ENCODE measurements around the gene MTMR12.

The MTMR12 gene

DNA sequence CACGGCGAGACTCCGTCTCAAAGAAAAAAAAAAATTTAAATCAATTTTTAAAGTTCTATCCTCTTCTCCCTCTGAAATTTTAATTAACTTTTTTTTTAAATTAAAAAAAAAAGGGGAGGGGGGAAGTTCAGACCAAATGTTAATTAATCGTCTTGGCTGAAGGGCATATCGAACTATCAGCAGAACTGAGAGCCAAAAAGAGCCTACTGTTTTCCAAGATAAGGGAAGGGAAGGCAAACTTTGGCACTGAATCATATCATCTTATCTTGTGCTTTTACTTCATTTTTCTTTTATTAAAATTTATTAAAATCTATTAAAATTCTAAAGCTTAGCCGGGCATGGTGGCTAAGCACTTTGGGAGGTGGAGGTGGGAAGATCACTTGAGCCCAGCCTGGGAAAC, 45.9 kb upstream of the MTMR12 start:
- no peaks in the 10 kb centered on the region for H3K4me1 ChIP-seq (ENCODE audit: control insufficient read depth in 2 of 2, insufficient read depth in 1 of 2, low read depth in 1 of 2, low read length in 2 of 2)
- H3K18ac ChIP-seq (ENCODE audit: low read length) = no peak overlapping the region
- no peak overlapping the region for H2BK12ac ChIP-seq (ENCODE audit: low read length)
- no CpG with 5 or more reads among the region's 6 CpGs for WGBS, 2 donors (ENCODE audit: extremely low coverage in 2 of 2, insufficient read length in 2 of 2, insufficient replicate concordance in 1 of 2)
- H2BK15ac ChIP-seq (ENCODE audit: low read length) = no peak overlapping the region
- H3K4me2 ChIP-seq (ENCODE audit: insufficient read depth, low read length, poor library complexity, severe bottlenecking) = no peak overlapping the region
- H3K79me1 ChIP-seq (ENCODE audit: low read depth, low read length) = no peaks in the 10 kb centered on the region
- H3K4me3 ChIP-seq (ENCODE audit: low read length in 2 of 2) = no peak overlapping the region
- no peak overlapping the region for H3K23ac ChIP-seq (ENCODE audit: low read depth, low read length, poor library complexity)
- DNase-seq (ENCODE audit: low spot score) = no peak
- no peak overlapping the region for H3K27ac ChIP-seq (replicated peaks; ENCODE audit: low read length)
- no peak overlapping the region for H2AK5ac ChIP-seq (ENCODE audit: low read depth, low read length)
- H2BK5ac ChIP-seq (ENCODE audit: low read length) = no peak overlapping the region
- no peaks in the 10 kb centered on the region for H3K27me3 ChIP-seq (ENCODE audit: control insufficient read depth in 3 of 3, insufficient read depth in 3 of 3, low read depth in 1 of 3, low read length in 3 of 3)
- H3K9ac ChIP-seq (ENCODE audit: low read depth, low read length, poor library complexity) = no peak overlapping the region
- H3K9me3 ChIP-seq (replicated peaks in 1 of 2; ENCODE audit: control insufficient read depth in 2 of 2, insufficient read depth in 1 of 2, low read depth in 1 of 2, low read length in 2 of 2) = peaks cover 2 to 3% of the 10 kb centered on the region in 2 donors
- H4K8ac ChIP-seq (ENCODE audit: low read depth, low read length) = no peak overlapping the region
- H2BK120ac ChIP-seq (ENCODE audit: low read depth, low read length) = no peak overlapping the region
- H3K14ac ChIP-seq (ENCODE audit: low read length) = no peak overlapping the region
- H3K36me3 ChIP-seq (replicated peaks in 1 of 2; ENCODE audit: control insufficient read depth in 2 of 2, insufficient read depth in 2 of 2, low read length in 2 of 2) = peaks cover 16 to 95% of the 10 kb centered on the region in 2 donors
- H3K4ac ChIP-seq (ENCODE audit: low read length) = no peak overlapping the region
- no peak overlapping the region for H4K91ac ChIP-seq (ENCODE audit: low read depth, low read length, poor library complexity)
- H2AFZ ChIP-seq (ENCODE audit: low read length) = no peak overlapping the region

DNA sequence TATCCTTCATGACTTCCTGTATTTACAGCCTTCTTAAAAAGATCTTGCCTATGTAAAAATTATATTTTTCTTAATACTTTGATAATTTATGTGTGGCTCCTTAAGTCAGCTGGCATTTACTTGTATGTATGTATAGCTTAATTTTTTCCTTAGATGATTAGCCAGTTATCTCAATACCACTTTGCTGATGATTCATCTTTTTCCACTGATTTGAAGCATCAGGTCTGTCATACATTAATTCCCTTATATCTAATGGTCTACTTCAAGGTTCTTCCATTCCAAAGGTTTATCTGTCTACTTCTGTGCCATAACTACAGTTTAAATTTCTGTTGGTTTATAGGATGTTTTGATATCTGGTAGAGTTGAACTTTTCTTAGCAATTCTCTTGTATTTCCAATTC, 44.9 kb upstream of the MTMR12 start:
- no peak overlapping the region for H3K23ac ChIP-seq (ENCODE audit: low read depth, low read length, poor library complexity)
- no peak overlapping the region for H2BK120ac ChIP-seq (ENCODE audit: low read depth, low read length)
- no peak overlapping the region for H2BK5ac ChIP-seq (ENCODE audit: low read length)
- no peak overlapping the region for H2BK12ac ChIP-seq (ENCODE audit: low read length)
- no peak overlapping the region for H4K91ac ChIP-seq (ENCODE audit: low read depth, low read length, poor library complexity)
- H2AFZ ChIP-seq (ENCODE audit: low read length) = no peak overlapping the region
- DNase-seq (ENCODE audit: low spot score) = no peak
- H3K4me2 ChIP-seq (ENCODE audit: insufficient read depth, low read length, poor library complexity, severe bottlenecking) = no peak overlapping the region
- H3K4ac ChIP-seq (ENCODE audit: low read length) = no peak overlapping the region
- no peak overlapping the region for H3K4me3 ChIP-seq (ENCODE audit: low read length in 2 of 2)
- H3K36me3 ChIP-seq (replicated peaks in 1 of 2; ENCODE audit: control insufficient read depth in 2 of 2, insufficient read depth in 2 of 2, low read length in 2 of 2) = peaks cover 17 to 93% of the 10 kb centered on the region in 2 donors
- no peaks in the 10 kb centered on the region for H3K4me1 ChIP-seq (ENCODE audit: control insufficient read depth in 2 of 2, insufficient read depth in 1 of 2, low read depth in 1 of 2, low read length in 2 of 2)
- H3K27me3 ChIP-seq (ENCODE audit: control insufficient read depth in 3 of 3, insufficient read depth in 3 of 3, low read depth in 1 of 3, low read length in 3 of 3) = no peaks in the 10 kb centered on the region
- no peak overlapping the region for H3K14ac ChIP-seq (ENCODE audit: low read length)
- no peak overlapping the region for H3K27ac ChIP-seq (replicated peaks; ENCODE audit: low read length)
- H3K18ac ChIP-seq (ENCODE audit: low read length) = no peak overlapping the region
- no peak overlapping the region for H3K9ac ChIP-seq (ENCODE audit: low read depth, low read length, poor library complexity)
- no peaks in the 10 kb centered on the region for H3K79me1 ChIP-seq (ENCODE audit: low read depth, low read length)
- H2BK15ac ChIP-seq (ENCODE audit: low read length) = no peak overlapping the region
- no peak overlapping the region for H2AK5ac ChIP-seq (ENCODE audit: low read depth, low read length)
- H4K8ac ChIP-seq (ENCODE audit: low read depth, low read length) = no peak overlapping the region
- peaks cover 2 to 3% of the 10 kb centered on the region in 2 donors for H3K9me3 ChIP-seq (replicated peaks in 1 of 2; ENCODE audit: control insufficient read depth in 2 of 2, insufficient read depth in 1 of 2, low read depth in 1 of 2, low read length in 2 of 2)

DNA sequence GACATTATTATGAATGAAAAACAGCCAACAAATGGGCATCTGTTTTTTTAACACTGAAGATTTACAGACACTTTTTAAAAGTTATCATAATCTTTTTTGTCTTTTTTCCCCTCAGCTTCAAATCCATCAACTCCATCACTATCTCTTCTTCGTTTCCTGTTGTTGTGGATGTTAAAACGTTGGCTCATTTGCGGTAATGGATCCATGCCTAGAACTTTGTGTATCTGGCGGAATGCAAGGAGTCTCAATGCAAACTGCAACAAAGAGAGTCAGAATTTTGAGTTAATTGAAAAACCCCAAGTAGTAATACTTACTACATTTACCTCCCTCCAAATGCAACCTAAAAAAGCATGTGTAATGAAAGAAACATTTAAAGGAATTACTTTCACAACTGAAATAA, 42.9 kb upstream of the MTMR12 start:
- Histone ChIP-seq H3K23ac (ENCODE audit: low read depth, low read length, poor library complexity) (no peak overlapping the region), H2BK15ac (ENCODE audit: low read length) (no peak overlapping the region), H3K4ac (ENCODE audit: low read length) (no peak overlapping the region), H3K9ac (ENCODE audit: low read depth, low read length, poor library complexity) (no peak overlapping the region), H3K4me2 (ENCODE audit: insufficient read depth, low read length, poor library complexity, severe bottlenecking) (no peak overlapping the region), H3K4me1 (ENCODE audit: control insufficient read depth in 2 of 2, insufficient read depth in 1 of 2, low read depth in 1 of 2, low read length in 2 of 2) (no peaks in the 10 kb centered on the region), H4K91ac (ENCODE audit: low read depth, low read length, poor library complexity) (no peak overlapping the region), H3K36me3 (replicated peaks in 1 of 2; ENCODE audit: control insufficient read depth in 2 of 2, insufficient read depth in 2 of 2, low read length in 2 of 2) (peaks cover 11 to 75% of the 10 kb centered on the region in 2 donors), H4K8ac (ENCODE audit: low read depth, low read length) (no peak overlapping the region), H3K27me3 (ENCODE audit: control insufficient read depth in 3 of 3, insufficient read depth in 3 of 3, low read depth in 1 of 3, low read length in 3 of 3) (no peaks in the 10 kb centered on the region), H2AFZ (ENCODE audit: low read length) (no peak overlapping the region), H2BK12ac (ENCODE audit: low read length) (no peak overlapping the region), H3K79me1 (ENCODE audit: low read depth, low read length) (no peaks in the 10 kb centered on the region), H3K9me3 (replicated peaks in 1 of 2; ENCODE audit: control insufficient read depth in 2 of 2, insufficient read depth in 1 of 2, low read depth in 1 of 2, low read length in 2 of 2) (peaks cover 2 to 3% of the 10 kb centered on the region in 2 donors), H2AK5ac (ENCODE audit: low read depth, low read length) (no peak overlapping the region), H3K4me3 (ENCODE audit: low read length in 2 of 2) (no peak overlapping the region), H2BK5ac (ENCODE audit: low read length) (no peak overlapping the region), H2BK120ac (ENCODE audit: low read depth, low read length) (no peak overlapping the region), H3K14ac (ENCODE audit: low read length) (no peak overlapping the region), H3K27ac (replicated peaks; ENCODE audit: low read length) (no peak overlapping the region), H3K18ac (ENCODE audit: low read length) (no peak overlapping the region)
- no CpG with 5 or more reads among the region's 4 CpGs for WGBS, 2 donors (ENCODE audit: extremely low coverage in 2 of 2, insufficient read length in 2 of 2, insufficient replicate concordance in 1 of 2)
- DNase-seq (ENCODE audit: low spot score) = no peak

DNA sequence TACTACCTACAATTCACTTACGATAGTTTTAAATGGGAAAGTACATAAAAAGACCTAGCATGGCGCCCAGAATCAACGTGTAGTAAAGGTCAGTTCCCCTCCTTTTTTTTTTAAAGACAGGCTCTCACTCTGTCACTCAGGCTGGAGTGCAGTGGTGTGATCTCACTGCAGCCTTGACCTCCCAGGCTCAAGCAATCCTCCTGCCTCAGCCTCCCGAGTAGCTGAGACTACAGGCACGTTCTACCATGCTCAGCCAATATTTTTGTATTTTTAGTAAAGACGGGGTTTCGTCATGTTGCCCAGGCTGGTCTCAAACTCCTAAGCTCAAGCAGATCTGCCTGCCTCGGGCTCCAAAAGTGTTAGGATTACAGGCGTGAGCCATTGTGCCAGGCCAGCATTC, 40.7 kb upstream of the MTMR12 start:
- H2BK12ac ChIP-seq (ENCODE audit: low read length) = no peak overlapping the region
- H3K79me1 ChIP-seq (ENCODE audit: low read depth, low read length) = no peaks in the 10 kb centered on the region
- WGBS, 2 donors (ENCODE audit: extremely low coverage in 2 of 2, insufficient read length in 2 of 2, insufficient replicate concordance in 1 of 2) = no CpG with 5 or more reads among the region's 9 CpGs
- peaks cover 0 to 3% of the 10 kb centered on the region in 2 donors for H3K9me3 ChIP-seq (replicated peaks in 1 of 2; ENCODE audit: control insufficient read depth in 2 of 2, insufficient read depth in 1 of 2, low read depth in 1 of 2, low read length in 2 of 2)
- no peak overlapping the region for H4K91ac ChIP-seq (ENCODE audit: low read depth, low read length, poor library complexity)
- H3K4ac ChIP-seq (ENCODE audit: low read length) = no peak overlapping the region
- H2BK120ac ChIP-seq (ENCODE audit: low read depth, low read length) = no peak overlapping the region
- H2BK15ac ChIP-seq (ENCODE audit: low read length) = no peak overlapping the region
- no peak overlapping the region for H3K18ac ChIP-seq (ENCODE audit: low read length)
- no peak overlapping the region for H3K4me3 ChIP-seq (ENCODE audit: low read length in 2 of 2)
- no peak overlapping the region for H2AK5ac ChIP-seq (ENCODE audit: low read depth, low read length)
- H3K27ac ChIP-seq (replicated peaks; ENCODE audit: low read length) = no peak overlapping the region
- H3K23ac ChIP-seq (ENCODE audit: low read depth, low read length, poor library complexity) = no peak overlapping the region
- no peak overlapping the region for H3K4me2 ChIP-seq (ENCODE audit: insufficient read depth, low read length, poor library complexity, severe bottlenecking)
- peaks cover 5 to 53% of the 10 kb centered on the region in 2 donors for H3K36me3 ChIP-seq (replicated peaks in 1 of 2; ENCODE audit: control insufficient read depth in 2 of 2, insufficient read depth in 2 of 2, low read length in 2 of 2)
- H4K8ac ChIP-seq (ENCODE audit: low read depth, low read length) = no peak overlapping the region
- H2AFZ ChIP-seq (ENCODE audit: low read length) = no peak overlapping the region
- no peak overlapping the region for H3K9ac ChIP-seq (ENCODE audit: low read depth, low read length, poor library complexity)
- H3K14ac ChIP-seq (ENCODE audit: low read length) = no peak overlapping the region
- H2BK5ac ChIP-seq (ENCODE audit: low read length) = no peak overlapping the region
- H3K27me3 ChIP-seq (ENCODE audit: control insufficient read depth in 3 of 3, insufficient read depth in 3 of 3, low read depth in 1 of 3, low read length in 3 of 3) = no peaks in the 10 kb centered on the region
- no peak for DNase-seq (ENCODE audit: low spot score)
- H3K4me1 ChIP-seq (ENCODE audit: control insufficient read depth in 2 of 2, insufficient read depth in 1 of 2, low read depth in 1 of 2, low read length in 2 of 2) = no peaks in the 10 kb centered on the region

Measured in neuronal stem cell (in vitro differentiated cells).